Motor neuron (in vitro differentiated cells): ENCODE measurements around the gene FBXL13. TPM values are rescaled to one million over a fixed set of nuclear protein-coding genes. Genes with fewer than 3 reads are reported as not detected.
"Not testable (repeated sequence)": the region's sequence is repeated elsewhere in the genome, so short reads cannot be mapped to it uniquely, and the experiment has no call there.

Experiments
- ATAC-seq, 8 experiments: fragments of 200-7000 bp; cut with Tn5 transposase; replicated peaks in 6 of 8; 2 replicates each; pipeline ENCODE4 v1.8.0; 2021; ENCODE audit warnings: mild to moderate bottlenecking in 8 of 8, moderate library complexity in 8 of 8
- H3K27ac ChIP-seq, 2 donors: fragments of 250-450 bp; sonication (Bioruptor Pico); 2 replicates each; pipeline ENCODE4 v1.9.0; 2021; ENCODE audit warnings: antibody characterized with exemption in 2 of 2, mild to moderate bottlenecking in 2 of 2, moderate library complexity in 1 of 2
- H3K4me1 ChIP-seq, 2 donors: fragments of 250-450 bp; sonication (Bioruptor Pico); replicated peaks in 1 of 2; 2 replicates each; pipeline ENCODE4 v1.6.1; 2021; ENCODE audit warnings: antibody characterized with exemption in 2 of 2, mild to moderate bottlenecking in 2 of 2, moderate library complexity in 1 of 2
- H3K4me3 ChIP-seq, 5 donors: fragments of 250-450 bp; sonication (Bioruptor Pico); 2 replicates each; pipeline ENCODE4 v1.9.0; 2021; ENCODE audit warnings: antibody characterized with exemption in 5 of 5, mild to moderate bottlenecking in 5 of 5, moderate library complexity in 4 of 5
- WGBS, 10 experiments: fragments of 450-650 bp; shearing (Covaris generic); methylation state at CpG; one replicate each; pipeline ENCODE4 v1.0.0; 2022; 5-methylcytosine and 5-hydroxymethylcytosine counted together
- in situ Hi-C, 9 experiments: fragments of 400-800 bp; cut with MboI; loops; one replicate each; pipeline ENCODE4 v1.15.0; 2021; ENCODE audit warnings: low sequenced_read_pairs in 9 of 9, low pct_unique_long_range_greater_than_20kb in 2 of 9; ENCODE audit not compliant: unreplicated experiment in 9 of 9
- total RNA-seq, 8 experiments: library from RNA; unstranded; fragments of 300-600 nt; gene quantifications; 2 replicates each; pipeline versions ENCODE4 v1.2.3 to v1.2.4, GENCODE V29; 2022

Gene FBXL13
- total RNA-seq, 8 experiments from 2014 or later: 1.2 to 10.1 (median 3.1) TPM

DNA sequence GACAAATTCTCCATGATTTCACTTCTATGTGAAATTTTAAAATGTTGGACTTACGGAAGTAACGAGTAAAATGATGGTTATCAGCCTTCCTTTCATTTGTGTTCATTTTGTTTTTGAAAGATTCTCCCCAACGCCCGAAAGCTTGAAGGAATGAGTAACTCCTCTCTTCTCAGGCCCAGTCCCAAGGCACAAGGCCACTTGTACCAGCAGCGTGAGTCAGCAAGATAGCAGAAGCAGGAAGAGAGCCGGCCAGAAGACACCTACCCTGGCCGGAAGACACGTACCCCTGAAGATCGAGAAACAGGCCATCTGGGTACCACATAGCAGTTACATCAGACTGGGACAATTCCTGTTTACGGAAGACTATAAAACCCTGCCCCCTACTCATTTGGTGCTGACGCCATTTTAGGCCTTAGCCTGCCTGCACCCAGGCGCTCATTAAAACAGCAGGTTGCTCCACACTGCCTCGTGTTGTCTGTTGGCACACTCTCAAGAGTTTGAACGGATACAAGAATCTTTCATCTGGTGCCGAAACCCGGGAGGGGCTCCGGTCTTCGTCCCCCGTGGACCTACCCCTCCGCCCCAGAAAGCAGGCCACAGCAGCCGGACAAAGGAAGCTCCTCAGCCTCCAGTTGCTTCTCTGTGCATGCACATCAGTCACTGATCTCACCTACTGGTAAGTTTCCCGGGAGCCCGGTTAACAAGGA is 101.3 kb downstream of the FBXL13 start:
- Histone ChIP-seq H3K27ac (no peak overlapping the region), H3K4me1 (no peaks in the 10 kb centered on the region), H3K4me3 (no peak overlapping the region)
- ATAC-seq: no peak
- in situ Hi-C loops: no loop called here
- 78 to 100% (median 97%) methylated on average over 2 to 15 of the region's 23 CpGs; no CpG with 5 or more reads in 1 of the 10 experiments for WGBS, 10 experiments

DNA sequence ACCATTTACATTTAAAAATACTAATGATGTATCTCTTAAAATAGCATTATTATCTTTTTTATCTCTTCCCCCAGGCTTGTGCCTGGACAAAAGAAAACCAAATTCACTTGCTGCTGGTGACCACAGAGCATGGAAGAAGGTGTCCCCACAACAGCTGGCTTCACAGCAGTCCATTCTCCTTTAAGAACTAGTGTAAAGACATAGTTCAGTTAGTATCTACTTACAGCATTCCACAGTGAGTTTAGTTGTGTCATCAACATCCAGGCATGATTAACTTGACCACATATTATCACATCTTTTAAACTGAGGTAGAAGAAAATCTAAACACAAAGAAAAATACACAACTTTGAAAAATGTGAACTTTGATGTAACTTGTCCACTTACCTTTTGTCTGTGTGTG is 106.8 kb downstream of the FBXL13 start:
- in situ Hi-C loops: no loop called here
- Histone ChIP-seq H3K4me3 (no peak overlapping the region), H3K4me1 (no peaks in the 10 kb centered on the region), H3K27ac (no peak overlapping the region)
- no peak for ATAC-seq

DNA sequence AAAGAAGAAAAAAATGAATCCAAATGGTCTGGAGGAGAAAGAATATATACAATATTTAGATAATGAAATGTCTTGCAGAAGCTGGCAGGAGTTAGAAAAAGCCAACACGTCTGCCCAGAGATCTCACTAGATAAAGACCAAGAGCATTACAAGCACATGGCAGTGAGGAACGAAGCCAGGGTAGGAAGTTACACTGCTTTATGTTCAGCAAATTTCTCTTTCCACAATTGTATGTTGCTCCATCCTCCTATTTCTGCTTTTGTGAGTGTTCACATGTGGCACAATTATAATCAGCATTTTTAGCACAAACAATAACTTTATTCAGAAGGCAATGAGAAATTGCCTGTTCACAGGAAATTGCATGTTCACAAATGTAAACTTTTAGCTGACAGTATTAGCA is 108.1 kb downstream of the FBXL13 start:
- no peak for ATAC-seq
- in situ Hi-C loops: no loop called here
- Histone ChIP-seq H3K27ac (no peak overlapping the region), H3K4me1 (no peaks in the 10 kb centered on the region), H3K4me3 (no peak overlapping the region)
- 4 to 100% (median 75%) methylated on average over 1 to 2 of the region's 2 CpGs; no CpG with 5 or more reads in 2 of the 10 experiments for WGBS, 10 experiments

DNA sequence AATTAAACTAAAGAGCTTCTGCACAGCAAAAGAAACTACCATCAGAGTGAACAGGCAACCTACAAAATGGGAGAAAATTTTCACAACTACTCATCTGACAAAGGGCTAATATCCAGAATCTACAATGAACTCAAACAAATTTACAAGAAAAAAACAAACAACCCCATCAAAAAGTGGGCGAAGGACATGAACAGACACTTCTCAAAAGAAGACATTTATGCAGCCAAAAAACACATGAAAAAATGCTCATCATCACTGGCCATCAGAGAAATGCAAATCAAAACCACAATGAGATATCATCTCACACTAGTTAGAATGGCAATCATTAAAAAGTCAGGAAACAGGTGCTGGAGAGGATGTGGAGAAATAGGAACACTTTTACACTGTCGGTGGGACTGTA is 112.6 kb downstream of the FBXL13 start:
- H3K27ac ChIP-seq, H3K4me1 ChIP-seq, ATAC-seq, H3K4me3 ChIP-seq, in situ Hi-C loops: not testable (repeated sequence)
- no CpG with 5 or more reads among the region's 2 CpGs for WGBS, 10 experiments

DNA sequence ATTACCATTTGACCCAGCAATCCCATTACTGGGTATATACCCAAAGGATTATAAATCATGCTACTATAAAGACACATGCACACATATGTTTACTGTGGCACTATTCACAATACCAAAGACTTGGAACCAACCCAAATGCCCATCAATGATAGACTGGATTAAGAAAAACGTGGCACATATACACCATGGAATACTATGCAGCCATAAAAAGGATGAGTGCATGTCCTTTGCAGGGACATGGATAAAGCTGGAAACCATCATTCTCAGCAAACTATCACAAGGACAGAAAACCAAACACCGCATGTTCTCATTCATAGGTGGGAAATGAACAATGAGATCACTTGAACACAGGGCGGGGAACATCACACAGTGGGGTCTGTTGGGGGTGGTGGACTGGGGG is 116.6 kb downstream of the FBXL13 start:
- 0 to 100% (median 80%) methylated on average over 1 of the region's 3 CpGs; no CpG with 5 or more reads in 5 of the 10 experiments for WGBS, 10 experiments
- H3K27ac ChIP-seq, H3K4me3 ChIP-seq, H3K4me1 ChIP-seq, in situ Hi-C loops, ATAC-seq: not testable (repeated sequence)

DNA sequence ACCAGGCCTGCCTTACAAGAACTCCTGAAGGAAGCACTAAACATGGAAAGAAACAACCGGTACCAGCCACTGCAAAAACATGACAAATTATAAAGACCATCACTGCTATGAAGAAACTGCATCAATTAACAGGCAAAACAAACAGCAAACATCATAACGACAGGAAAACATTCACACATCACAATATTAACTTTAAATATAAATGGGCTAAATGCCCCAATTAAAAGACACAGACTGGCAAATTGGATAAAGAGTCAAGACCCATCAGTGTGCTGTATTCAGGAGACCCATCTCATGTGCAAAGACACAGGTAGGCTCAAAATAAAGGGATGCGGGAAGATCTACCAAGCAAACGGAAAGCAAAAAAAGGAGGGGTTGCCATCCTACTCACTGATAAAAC is 120.2 kb downstream of the FBXL13 start:
- H3K4me1 ChIP-seq, H3K4me3 ChIP-seq, in situ Hi-C loops, H3K27ac ChIP-seq, ATAC-seq: not testable (repeated sequence)
- 60 to 96% (median 82%) methylated on average over 1 to 4 of the region's 4 CpGs; no CpG with 5 or more reads in 2 of the 10 experiments for WGBS, 10 experiments

DNA sequence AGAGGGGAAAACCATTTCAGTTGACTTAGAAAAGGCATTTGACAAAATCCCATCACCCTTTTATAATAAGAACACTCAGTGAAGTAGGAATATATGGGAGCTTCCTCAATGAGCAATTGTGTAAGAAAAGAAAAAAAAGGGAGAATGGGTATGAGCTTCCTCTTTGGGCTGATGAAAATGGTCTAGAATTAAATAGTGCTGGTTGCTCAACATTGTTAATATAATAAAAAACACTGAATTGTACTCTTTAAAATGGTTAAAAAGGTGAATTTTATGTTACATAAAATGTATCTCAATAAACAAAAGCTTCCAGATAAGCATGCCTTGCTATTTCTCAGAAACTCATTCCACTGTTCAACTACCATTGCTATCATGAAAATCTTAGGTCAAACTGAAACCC is 121.2 kb downstream of the FBXL13 start:
- no peak overlapping the region for H3K27ac ChIP-seq
- in situ Hi-C loops: no loop called here
- ATAC-seq: no peak
- no peaks in the 10 kb centered on the region for H3K4me1 ChIP-seq
- no peak overlapping the region for H3K4me3 ChIP-seq

DNA sequence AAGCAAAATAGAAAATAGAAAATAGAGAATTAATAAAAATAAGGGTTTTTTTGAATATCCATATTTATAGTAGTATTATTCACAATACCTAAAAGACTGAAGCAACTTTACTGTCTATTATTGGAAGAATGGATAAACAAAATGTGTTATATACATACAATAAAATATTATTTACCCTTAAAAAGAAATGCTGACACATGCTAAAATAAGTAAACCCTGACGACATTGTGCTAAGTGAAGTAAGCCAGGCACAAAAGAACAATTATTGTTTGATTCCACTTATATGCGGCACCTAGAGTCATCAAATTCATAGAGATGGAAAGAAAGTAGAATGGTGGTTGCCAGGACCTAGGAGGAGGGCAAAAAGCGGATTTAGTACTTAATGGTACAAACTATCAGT is 122.8 kb downstream of the FBXL13 start:
- Histone ChIP-seq H3K4me1 (no peaks in the 10 kb centered on the region), H3K27ac (no peak overlapping the region), H3K4me3 (no peak overlapping the region)
- in situ Hi-C loops: no loop called here
- WGBS, 10 experiments: 72 to 100% (median 90%) methylated on average over 1 to 3 of the region's 3 CpGs
- no peak for ATAC-seq

DNA sequence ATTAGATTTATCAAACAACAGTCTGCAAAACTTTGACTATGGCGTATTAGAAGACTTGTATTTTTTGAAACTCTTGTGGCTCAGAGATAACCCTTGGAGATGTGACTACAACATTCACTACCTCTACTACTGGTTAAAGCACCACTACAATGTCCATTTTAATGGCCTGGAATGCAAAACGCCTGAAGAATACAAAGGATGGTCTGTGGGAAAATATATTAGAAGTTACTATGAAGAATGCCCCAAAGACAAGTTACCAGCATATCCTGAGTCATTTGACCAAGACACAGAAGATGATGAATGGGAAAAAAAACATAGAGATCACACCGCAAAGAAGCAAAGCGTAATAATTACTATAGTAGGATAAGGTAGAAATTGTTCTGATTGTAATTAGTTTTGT is 130.4 kb downstream of the FBXL13 start:
- Histone ChIP-seq H3K4me3 (no peak overlapping the region), H3K4me1 (no peaks in the 10 kb centered on the region), H3K27ac (no peak overlapping the region)
- in situ Hi-C loops: no loop called here
- no peak for ATAC-seq
- 80 to 100% (median 96%) methylated on average over 1 to 4 of the region's 4 CpGs; no CpG with 5 or more reads in 2 of the 10 experiments for WGBS, 10 experiments

DNA sequence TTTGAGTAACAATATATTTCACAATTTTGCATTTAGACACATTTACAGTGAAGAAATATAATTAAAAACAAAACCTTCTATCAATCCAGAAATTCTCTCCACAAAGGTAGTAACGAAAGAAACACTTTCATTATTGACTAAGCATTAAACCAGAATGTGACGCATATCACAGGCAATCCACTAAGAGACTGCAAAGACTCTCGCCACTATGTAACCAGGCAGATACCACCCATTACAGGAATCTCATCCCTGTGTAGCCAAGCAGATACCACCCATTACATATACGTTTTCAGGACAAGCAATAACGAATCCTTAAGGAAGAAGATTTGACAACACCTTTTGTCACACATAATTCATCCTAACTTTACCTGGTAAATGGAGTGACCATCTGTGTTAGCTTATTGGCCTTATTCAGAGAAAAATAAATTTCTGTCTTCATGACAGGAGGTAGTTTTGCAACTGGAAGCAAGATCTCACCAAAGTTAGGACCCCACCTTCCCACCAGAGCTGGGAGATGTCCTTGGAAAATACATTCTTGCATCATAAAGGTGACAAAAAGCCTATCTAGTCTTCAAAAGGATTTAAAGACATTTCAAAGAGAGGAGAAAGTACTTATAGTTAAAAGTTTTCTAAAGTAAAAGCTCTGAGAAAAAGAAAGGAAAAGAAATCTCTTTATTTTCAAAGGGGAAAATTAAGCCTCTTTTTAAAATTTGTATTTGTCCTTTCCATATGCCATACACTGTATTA is 131.0 kb downstream of the FBXL13 start:
- no peak overlapping the region for H3K27ac ChIP-seq
- in situ Hi-C loops: no loop called here
- 0 to 90% (median 74%) methylated on average over 1 to 5 of the region's 5 CpGs for WGBS, 10 experiments
- no peak overlapping the region for H3K4me3 ChIP-seq
- no peaks in the 10 kb centered on the region for H3K4me1 ChIP-seq
- no peak for ATAC-seq

DNA sequence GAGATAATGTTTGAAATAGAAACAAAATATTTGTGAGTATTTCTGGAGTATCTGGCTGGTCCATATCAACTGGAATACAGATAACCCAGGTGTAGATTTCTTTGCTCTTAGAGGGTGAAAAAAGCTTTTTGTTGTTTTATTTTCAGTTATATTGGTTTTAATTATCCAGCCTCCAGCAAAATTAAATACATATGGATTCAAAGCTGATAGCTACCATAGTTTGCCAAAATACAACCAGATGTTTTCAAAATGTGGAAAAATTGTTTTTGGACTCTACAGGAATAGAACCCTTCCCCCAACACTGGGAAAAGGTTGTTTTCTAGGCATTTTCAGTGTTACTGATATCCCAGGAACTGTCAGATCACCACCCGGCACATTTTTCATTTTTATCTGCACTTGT is 131.7 kb downstream of the FBXL13 start:
- no peak overlapping the region for H3K4me3 ChIP-seq
- in situ Hi-C loops: no loop called here

DNA sequence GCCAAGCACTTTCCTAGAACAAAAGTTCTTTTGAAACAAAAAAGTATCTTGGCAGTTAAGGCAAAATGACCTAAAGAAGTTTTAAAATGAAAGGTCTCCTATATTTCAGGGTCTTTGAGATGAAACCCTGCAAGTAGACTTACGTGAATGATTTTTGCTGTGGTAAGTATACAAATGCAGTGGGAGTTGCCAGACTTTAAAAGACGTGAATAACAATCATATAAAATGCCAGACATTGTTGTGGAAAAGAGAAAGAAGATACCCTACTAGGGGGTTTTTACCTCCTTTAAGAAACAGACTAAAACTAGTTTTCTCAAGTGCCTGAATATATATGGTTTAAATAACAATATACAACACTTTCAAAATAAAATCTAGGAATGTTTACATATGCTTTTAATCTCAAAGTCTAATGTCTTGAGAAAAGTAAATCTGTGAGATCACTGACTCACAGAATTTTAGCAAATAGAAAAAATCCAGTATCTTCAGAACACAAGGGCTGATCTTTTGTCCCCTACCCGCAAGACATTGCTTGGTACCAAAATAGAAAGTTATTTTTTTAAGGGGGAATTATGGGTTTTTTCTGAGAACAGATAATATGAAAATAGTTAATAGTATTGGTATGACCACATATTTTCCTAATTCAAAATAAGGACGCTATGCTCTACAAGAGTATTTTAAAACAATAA is 132.3 kb downstream of the FBXL13 start:
- Histone ChIP-seq H3K27ac (no peak overlapping the region), H3K4me1 (no peaks in the 10 kb centered on the region), H3K4me3 (no peak overlapping the region)
- WGBS, 10 experiments: 41 to 93% (median 68%) methylated on average over 2 to 4 of the region's 4 CpGs
- ATAC-seq: no peak
- in situ Hi-C loops: no loop called here

More for the DNA sequence above, 131.7 kb downstream of the FBXL13 start:
- no peak overlapping the region for H3K27ac ChIP-seq
- no peak for ATAC-seq
- WGBS, 10 experiments: 25 to 100% (median 71%) methylated on average over 1 of the region's 1 CpG; no CpG with 5 or more reads in 2 of the 10 experiments
- H3K4me1 ChIP-seq: no peaks in the 10 kb centered on the region

DNA sequence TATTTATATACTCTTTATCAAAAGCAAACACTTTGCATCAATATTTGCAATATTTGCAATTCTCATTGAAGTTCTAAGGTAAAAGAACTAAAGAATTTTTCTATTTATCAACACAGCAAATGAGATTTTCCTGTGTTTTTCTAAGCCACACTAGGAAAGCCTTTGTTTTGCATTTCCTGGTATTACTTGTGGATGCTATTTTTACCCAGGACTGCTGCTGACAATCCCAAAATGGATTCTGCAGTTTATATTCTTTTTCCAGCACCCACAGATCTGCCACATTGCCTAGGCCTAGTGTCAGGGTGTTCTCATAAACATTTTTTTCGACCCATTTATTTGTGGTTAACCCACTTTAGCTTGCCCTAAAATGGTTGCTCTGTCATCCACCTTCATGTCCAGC is 135.9 kb downstream of the FBXL13 start:
- no peak overlapping the region for H3K4me3 ChIP-seq
- H3K27ac ChIP-seq: no peak overlapping the region
- peaks cover 9 to 11% of the 10 kb centered on the region in 2 donors for H3K4me1 ChIP-seq
- WGBS, 10 experiments: 0 to 100% (median 48%) methylated on average over 1 of the region's 1 CpG; no CpG with 5 or more reads in 4 of the 10 experiments
- in situ Hi-C loops: no loop called here
- no peak for ATAC-seq
